ENCODE measurements around the gene RERG. TPM values are rescaled to one million over a fixed set of nuclear protein-coding genes. Genes with fewer than 3 reads are reported as not detected.
A peak's percentile ranks its signal among the peaks of the same experiment; 100 is the strongest.

The RERG gene
- total RNA-seq, 1 donor, result not detected

GRCh38 chr12:15155271-15155670 lies 65.9 kb downstream of the RERG start:
- H3K4me3 ChIP-seq (ENCODE audit: low read depth, low read length), result no peak overlapping the region
- TF ChIP-seq, protein P1, sequence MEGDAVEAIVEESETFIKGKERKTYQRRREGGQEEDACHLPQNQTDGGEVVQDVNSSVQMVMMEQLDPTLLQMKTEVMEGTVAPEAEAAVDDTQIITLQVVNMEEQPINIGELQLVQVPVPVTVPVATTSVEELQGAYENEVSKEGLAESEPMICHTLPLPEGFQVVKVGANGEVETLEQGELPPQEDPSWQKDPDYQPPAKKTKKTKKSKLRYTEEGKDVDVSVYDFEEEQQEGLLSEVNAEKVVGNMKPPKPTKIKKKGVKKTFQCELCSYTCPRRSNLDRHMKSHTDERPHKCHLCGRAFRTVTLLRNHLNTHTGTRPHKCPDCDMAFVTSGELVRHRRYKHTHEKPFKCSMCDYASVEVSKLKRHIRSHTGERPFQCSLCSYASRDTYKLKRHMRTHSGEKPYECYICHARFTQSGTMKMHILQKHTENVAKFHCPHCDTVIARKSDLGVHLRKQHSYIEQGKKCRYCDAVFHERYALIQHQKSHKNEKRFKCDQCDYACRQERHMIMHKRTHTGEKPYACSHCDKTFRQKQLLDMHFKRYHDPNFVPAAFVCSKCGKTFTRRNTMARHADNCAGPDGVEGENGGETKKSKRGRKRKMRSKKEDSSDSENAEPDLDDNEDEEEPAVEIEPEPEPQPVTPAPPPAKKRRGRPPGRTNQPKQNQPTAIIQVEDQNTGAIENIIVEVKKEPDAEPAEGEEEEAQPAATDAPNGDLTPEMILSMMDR (IDR thresholded peaks at IDR 0.05; ENCODE audit: insufficient read depth, low read length), result no peak
- DNase-seq (ENCODE audit: low read depth), result no peak

- no peak overlapping the region for H3K4me3 ChIP-seq (ENCODE audit: low read depth, low read length)
- no peak for DNase-seq (ENCODE audit: low read depth)
Observed at GRCh38 chr12:15154103-15154502, 67.1 kb downstream of the RERG start.

DNA sequence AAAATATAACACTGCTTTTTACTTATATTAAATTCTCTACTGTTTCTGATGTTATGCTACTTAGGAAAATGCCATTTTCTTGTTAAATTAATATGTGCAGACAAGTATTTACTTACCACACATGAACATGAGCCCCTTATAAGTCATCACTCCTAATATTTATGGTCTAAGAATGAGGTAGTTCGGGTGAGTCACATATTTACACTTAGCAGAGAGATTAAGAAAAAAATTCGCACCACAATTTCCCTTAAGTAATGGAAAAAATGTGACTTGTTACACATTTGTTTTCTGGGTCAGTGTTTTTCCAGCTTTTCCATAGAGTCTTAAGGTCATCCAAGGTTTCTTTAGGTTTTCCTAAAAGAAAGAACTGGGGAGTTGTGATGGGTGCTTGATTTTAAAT lies 68.3 kb downstream of the RERG start:
- DNase-seq (ENCODE audit: low read depth), result peak; percentile 27
- H3K4me3 ChIP-seq (ENCODE audit: low read depth, low read length), result no peak overlapping the region
- TF ChIP-seq, protein P1 (IDR thresholded peaks at IDR 0.05; ENCODE audit: insufficient read depth, low read length), result no peak

More at GRCh38 chr12:15154103-15154502, 67.1 kb downstream of the RERG start:
- TF ChIP-seq, protein P1 (IDR thresholded peaks at IDR 0.05; ENCODE audit: insufficient read depth, low read length), result no peak

- H3K4me3 ChIP-seq (ENCODE audit: low read depth, low read length), result no peak overlapping the region
- TF ChIP-seq, protein P1 (IDR thresholded peaks at IDR 0.05; ENCODE audit: insufficient read depth, low read length), result peak; percentile 52
- DNase-seq (ENCODE audit: low read depth), result peak; percentile 22
Observed at GRCh38 chr12:15152456-15152855, 68.8 kb downstream of the RERG start.

- TF ChIP-seq, protein P1 (IDR thresholded peaks at IDR 0.05; ENCODE audit: insufficient read depth, low read length), result peak; percentile 39
- DNase-seq (ENCODE audit: low read depth), result peak; percentile 48
- no peak overlapping the region for H3K4me3 ChIP-seq (ENCODE audit: low read depth, low read length)
Observed at GRCh38 chr12:15151161-15152091, 69.8 kb downstream of the RERG start.

- TF ChIP-seq, protein P1 (IDR thresholded peaks at IDR 0.05; ENCODE audit: insufficient read depth, low read length), result no peak
- DNase-seq (ENCODE audit: low read depth), result no peak
- H3K4me3 ChIP-seq (ENCODE audit: low read depth, low read length), result no peak overlapping the region
Observed at GRCh38 chr12:15146585-15146984, 74.6 kb downstream of the RERG start.

Measured in fibroblast of the aortic adventitia (primary cell).